ENCODE data around the gene IRX3.

- TF ChIP-seq CTCF (IDR thresholded peaks at IDR 0.05) (no peak), POLR2AphosphoS5 (IDR thresholded peaks at IDR 0.05) (no peak)
These were observed 15.9 kb downstream of the IRX3 start for GRCh38 chr16:54270711-54271110.

Measured in breast epithelium (tissue), 3 donors.